A673 (cell line): ENCODE data around the gene PDGFRB.

Source experiments
- EZH2 ChIP-seq: fragments of 200-600 bp; sonication (generic); IDR thresholded peaks from 2 replicates; pipeline ENCODE4 v1.6.1; 2017; ENCODE audit warnings: borderline replicate concordance, low read depth, mild to moderate bottlenecking, mixed read lengths, antibody characterized with exemption, low read length; ENCODE audit not compliant: poor library complexity, severe bottlenecking
- TF ChIP-seq, protein P1 (sequence below): fragments of 300-800, 200-600 bp; sonication (generic); conservative IDR thresholded peaks from 2 replicates; pipeline ENCODE4 v1.5.1; 2017; ENCODE audit warnings: low read depth, mild to moderate bottlenecking, antibody characterized with exemption, low read length, moderate library complexity, mixed read lengths

GRCh38 chr5:150164211-150164980 lies 8.8 kb upstream of the PDGFRB start:
- TF ChIP-seq EZH2 = no peak
- TF ChIP-seq, protein P1, sequence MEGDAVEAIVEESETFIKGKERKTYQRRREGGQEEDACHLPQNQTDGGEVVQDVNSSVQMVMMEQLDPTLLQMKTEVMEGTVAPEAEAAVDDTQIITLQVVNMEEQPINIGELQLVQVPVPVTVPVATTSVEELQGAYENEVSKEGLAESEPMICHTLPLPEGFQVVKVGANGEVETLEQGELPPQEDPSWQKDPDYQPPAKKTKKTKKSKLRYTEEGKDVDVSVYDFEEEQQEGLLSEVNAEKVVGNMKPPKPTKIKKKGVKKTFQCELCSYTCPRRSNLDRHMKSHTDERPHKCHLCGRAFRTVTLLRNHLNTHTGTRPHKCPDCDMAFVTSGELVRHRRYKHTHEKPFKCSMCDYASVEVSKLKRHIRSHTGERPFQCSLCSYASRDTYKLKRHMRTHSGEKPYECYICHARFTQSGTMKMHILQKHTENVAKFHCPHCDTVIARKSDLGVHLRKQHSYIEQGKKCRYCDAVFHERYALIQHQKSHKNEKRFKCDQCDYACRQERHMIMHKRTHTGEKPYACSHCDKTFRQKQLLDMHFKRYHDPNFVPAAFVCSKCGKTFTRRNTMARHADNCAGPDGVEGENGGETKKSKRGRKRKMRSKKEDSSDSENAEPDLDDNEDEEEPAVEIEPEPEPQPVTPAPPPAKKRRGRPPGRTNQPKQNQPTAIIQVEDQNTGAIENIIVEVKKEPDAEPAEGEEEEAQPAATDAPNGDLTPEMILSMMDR = no peak
